DLD1 (cell line): ENCODE data around the gene EVC.
"Not testable (repeated sequence)": the region's sequence is repeated elsewhere in the genome, so short reads cannot be mapped to it uniquely, and the experiment has no call there.

Experiments
- in situ Hi-C: cut with HindIII; loops from 2 replicates; pipeline ENCODE4 v1.10.0; 2017; ENCODE audit warnings: low sequenced_read_pairs

EVC gene

GRCh38 chr4:5707778-5708448 lies 3.1 kb upstream of the EVC start:
- in situ Hi-C loops, result no loop called here

GRCh38 chr4:5708449-5709206 lies 2.4 kb upstream of the EVC start, which contains the start of gene EVC2:
EVC2 (minus strand) TSS chr4:5708559; CDS start chr4:5708513, 46 bp downstream.
- in situ Hi-C loops, result no loop called here

GRCh38 chr4:5709207-5709575 lies 1.8 kb upstream of the EVC start:
- in situ Hi-C loops, result no loop called here

- in situ Hi-C loops, result no loop called here
These were observed 688 bp upstream of the EVC start for GRCh38 chr4:5710065-5710960.

- in situ Hi-C loops, result no loop called here
These were observed 631 bp downstream of the EVC start for GRCh38 chr4:5711479-5712184.

GRCh38 chr4:5712517-5712916 lies 1.5 kb downstream of the EVC start:
- in situ Hi-C loops, result no loop called here

- in situ Hi-C loops, result no loop called here
These were observed 1.9 kb downstream of the EVC start for GRCh38 chr4:5712931-5713330.

- in situ Hi-C loops, result no loop called here
These were observed 2.9 kb downstream of the EVC start for GRCh38 chr4:5713861-5714260.

GRCh38 chr4:5715357-5715756 lies 4.4 kb downstream of the EVC start:
- in situ Hi-C loops, result no loop called here

- in situ Hi-C loops, result no loop called here
These were observed 5.4 kb downstream of the EVC start for GRCh38 chr4:5716391-5716790.

GRCh38 chr4:5717449-5718158 lies 6.6 kb downstream of the EVC start:
- in situ Hi-C loops, result no loop called here

- in situ Hi-C loops, result no loop called here
These were observed 7.4 kb downstream of the EVC start for GRCh38 chr4:5718411-5718810.

GRCh38 chr4:5719350-5720055 lies 8.5 kb downstream of the EVC start:
- in situ Hi-C loops, result no loop called here

GRCh38 chr4:5720157-5720850 lies 9.3 kb downstream of the EVC start:
- in situ Hi-C loops, result no loop called here

- in situ Hi-C loops, result no loop called here
These were observed 10.0 kb downstream of the EVC start for GRCh38 chr4:5720980-5721379.

- in situ Hi-C loops, result no loop called here
These were observed 10.9 kb downstream of the EVC start for GRCh38 chr4:5721923-5722322.

- in situ Hi-C loops, result no loop called here
These were observed 11.3 kb downstream of the EVC start for GRCh38 chr4:5722328-5722727.

- in situ Hi-C loops, result no loop called here
These were observed 13.4 kb downstream of the EVC start for GRCh38 chr4:5724377-5724776.

- in situ Hi-C loops, result not testable (repeated sequence)
These were observed 17.4 kb downstream of the EVC start for GRCh38 chr4:5728412-5728811.
